Measurements from ENCODE around the gene ABHD1.

Gene ABHD1

GRCh38 chr2:27149570-27150405, 26.2 kb downstream of the ABHD1 start:
- Histone ChIP-seq H3K4me3 (ENCODE audit: low read depth, low read length) (no peak overlapping the region), H3K9me3 (ENCODE audit: control insufficient read depth, insufficient read depth, low read depth, low read length) (no peaks in the 10 kb centered on the region), H3K4me1 (ENCODE audit: control insufficient read depth, insufficient read depth, low read length) (no peaks in the 10 kb centered on the region), H3K27ac (ENCODE audit: extremely low read depth, low read depth, low read length) (no peak overlapping the region), H3K36me3 (ENCODE audit: control insufficient read depth in 2 of 2, insufficient read depth in 1 of 2, low read length in 2 of 2) (no peaks in the 10 kb centered on the region)
- TF ChIP-seq ZNF266 (tag by site-specific recombination; IDR thresholded peaks at IDR 0.05; ENCODE audit: low read depth) (no peak), WT1 (tag by site-specific recombination; IDR thresholded peaks at IDR 0.05) (no peak), SP7 (tag by site-specific recombination; IDR thresholded peaks at IDR 0.05) (no peak), REPIN1 (tag by site-specific recombination; IDR thresholded peaks at IDR 0.05; ENCODE audit: low read depth) (no peak), ZNF362 (tag by site-specific recombination; IDR thresholded peaks at IDR 0.05) (no peak), ZNF560 (tag by site-specific recombination; IDR thresholded peaks at IDR 0.05; ENCODE audit: borderline replicate concordance) (no peak), ZNF391 (tag by site-specific recombination; IDR thresholded peaks at IDR 0.05; ENCODE audit: borderline replicate concordance, low read depth) (no peak), INSM2 (tag by site-specific recombination; IDR thresholded peaks at IDR 0.05) (no peak), ZNF639 (tag by site-specific recombination; IDR thresholded peaks at IDR 0.05) (no peak), ZNF776 (tag by site-specific recombination; IDR thresholded peaks at IDR 0.05; ENCODE audit: borderline replicate concordance) (no peak), YY1 (tag by site-specific recombination; IDR thresholded peaks at IDR 0.05) (no peak), ZNF473 (tag by site-specific recombination; IDR thresholded peaks at IDR 0.05) (no peak), ZNF140 (tag by site-specific recombination; IDR thresholded peaks at IDR 0.05) (no peak), ZNF184 (tag by site-specific recombination; IDR thresholded peaks at IDR 0.05) (no peak), ZNF707 (tag by site-specific recombination; IDR thresholded peaks at IDR 0.05) (no peak), ZNF394 (tag by site-specific recombination; IDR thresholded peaks at IDR 0.05; ENCODE audit: borderline replicate concordance) (no peak), ZBTB21 (tag by site-specific recombination; IDR thresholded peaks at IDR 0.05) (no peak)
- POLR2A ChIA-PET, result no interaction called here
- CTCF ChIA-PET, result interaction anchor here (1.4 kb wide), 1 partner anchor 20 kb away, joined by 4 read pairs; no protein-coding TSS in a partner anchor

- Histone ChIP-seq H3K4me3 (ENCODE audit: low read depth, low read length) (no peak overlapping the region), H3K9me3 (ENCODE audit: control insufficient read depth, insufficient read depth, low read depth, low read length) (no peaks in the 10 kb centered on the region), H3K36me3 (ENCODE audit: control insufficient read depth in 2 of 2, insufficient read depth in 1 of 2, low read length in 2 of 2) (no peaks in the 10 kb centered on the region), H3K27ac (ENCODE audit: extremely low read depth, low read depth, low read length) (no peak overlapping the region), H3K4me1 (ENCODE audit: control insufficient read depth, insufficient read depth, low read length) (no peaks in the 10 kb centered on the region)
- ChIA-PET CTCF (interaction anchor here (0.9 to 1.5 kb wide), 2 partner anchors 19 to 41 kb away, joined by 3 to 5 read pairs; no protein-coding TSS in a partner anchor), POLR2A (interaction anchor here (0.5 kb wide), 1 partner anchor 20 kb away, joined by 3 read pairs; no protein-coding TSS in a partner anchor)
- TF ChIP-seq SALL2 (tag by site-specific recombination; IDR thresholded peaks at IDR 0.05; ENCODE audit: borderline replicate concordance), result no peak
- TF ChIP-seq AEBP2 (tag by site-specific recombination; IDR thresholded peaks at IDR 0.05; ENCODE audit: borderline replicate concordance), result no peak
- no peak for TF ChIP-seq ZNF549 (tag by site-specific recombination; IDR thresholded peaks at IDR 0.05)
- TF ChIP-seq ZNF266 (tag by site-specific recombination; IDR thresholded peaks at IDR 0.05; ENCODE audit: low read depth), result no peak
- TF ChIP-seq ZBTB26 (tag by site-specific recombination; optimal IDR thresholded peaks at IDR 0.05), result no peak
These were observed 27.1 kb downstream of the ABHD1 start for GRCh38 chr2:27150639-27151230.

Data from HEK293 (cell line).